Measurements from ENCODE around the gene RCN2.

The RCN2 gene

GRCh38 chr15:76996526-76997401, 65.2 kb downstream of the RCN2 start:
- TF ChIP-seq, protein P1, sequence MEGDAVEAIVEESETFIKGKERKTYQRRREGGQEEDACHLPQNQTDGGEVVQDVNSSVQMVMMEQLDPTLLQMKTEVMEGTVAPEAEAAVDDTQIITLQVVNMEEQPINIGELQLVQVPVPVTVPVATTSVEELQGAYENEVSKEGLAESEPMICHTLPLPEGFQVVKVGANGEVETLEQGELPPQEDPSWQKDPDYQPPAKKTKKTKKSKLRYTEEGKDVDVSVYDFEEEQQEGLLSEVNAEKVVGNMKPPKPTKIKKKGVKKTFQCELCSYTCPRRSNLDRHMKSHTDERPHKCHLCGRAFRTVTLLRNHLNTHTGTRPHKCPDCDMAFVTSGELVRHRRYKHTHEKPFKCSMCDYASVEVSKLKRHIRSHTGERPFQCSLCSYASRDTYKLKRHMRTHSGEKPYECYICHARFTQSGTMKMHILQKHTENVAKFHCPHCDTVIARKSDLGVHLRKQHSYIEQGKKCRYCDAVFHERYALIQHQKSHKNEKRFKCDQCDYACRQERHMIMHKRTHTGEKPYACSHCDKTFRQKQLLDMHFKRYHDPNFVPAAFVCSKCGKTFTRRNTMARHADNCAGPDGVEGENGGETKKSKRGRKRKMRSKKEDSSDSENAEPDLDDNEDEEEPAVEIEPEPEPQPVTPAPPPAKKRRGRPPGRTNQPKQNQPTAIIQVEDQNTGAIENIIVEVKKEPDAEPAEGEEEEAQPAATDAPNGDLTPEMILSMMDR (IDR thresholded peaks at IDR 0.05) = no peak

DNA sequence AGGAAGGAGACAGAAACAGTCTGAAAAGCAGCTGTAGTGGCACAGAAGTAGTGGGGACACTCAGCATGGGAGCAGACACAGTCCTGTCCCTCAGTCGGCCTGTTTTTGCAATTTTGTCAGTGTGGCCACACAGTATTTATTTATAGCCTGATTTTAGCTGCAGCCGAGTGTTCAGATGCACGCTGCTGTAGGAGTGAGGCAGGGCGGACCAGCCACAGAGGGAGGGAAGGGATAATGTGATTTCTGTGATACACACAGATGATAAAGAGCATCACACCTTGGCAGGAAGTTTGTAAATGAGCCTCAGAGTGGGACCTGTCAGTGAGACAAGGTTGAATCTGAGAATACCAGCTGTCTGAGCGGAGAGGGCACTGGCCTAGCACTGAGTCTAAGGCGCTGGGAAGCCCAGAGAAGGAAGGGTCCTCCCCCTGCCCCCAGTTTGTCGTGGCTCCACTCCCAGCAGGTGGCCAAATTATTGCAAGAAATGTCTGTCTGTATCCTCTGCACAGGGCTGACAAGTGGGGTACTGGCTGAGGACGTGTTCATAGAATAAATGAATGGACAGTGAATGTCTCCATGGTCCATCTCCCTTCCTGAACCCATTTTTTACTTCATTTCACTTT, 67.2 kb downstream of the RCN2 start:
- TF ChIP-seq, protein P1 (IDR thresholded peaks at IDR 0.05) = no peak

DNA sequence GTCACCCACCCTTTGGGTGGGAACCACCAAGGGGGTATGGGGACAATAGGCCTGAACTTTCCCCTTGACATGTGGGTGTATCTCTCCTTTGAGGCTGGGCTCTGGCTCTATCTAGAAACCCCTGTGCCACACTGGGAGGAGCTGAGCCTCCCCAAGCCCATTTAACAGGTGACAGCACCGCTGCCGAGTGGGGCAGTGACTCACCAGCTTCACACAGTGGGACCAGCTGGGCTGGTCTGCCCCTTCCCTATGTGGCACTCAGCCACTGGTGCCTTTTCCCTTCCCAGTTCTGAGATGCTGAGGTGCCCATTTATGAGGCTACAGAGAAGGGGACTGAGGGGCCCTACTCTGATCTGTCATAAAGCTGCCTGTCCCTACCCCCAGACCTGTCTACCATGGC, 68.4 kb downstream of the RCN2 start:
- TF ChIP-seq, protein P1 (IDR thresholded peaks at IDR 0.05) = no peak

GRCh38 chr15:77001351-77001750, 69.8 kb downstream of the RCN2 start:
- TF ChIP-seq, protein P1 (IDR thresholded peaks at IDR 0.05) = no peak

- TF ChIP-seq, protein P1 (IDR thresholded peaks at IDR 0.05) = no peak
Measured at GRCh38 chr15:77001966-77002365, 70.4 kb downstream of the RCN2 start.

- TF ChIP-seq, protein P1 (IDR thresholded peaks at IDR 0.05) = no peak
Measured at GRCh38 chr15:77002436-77002835, 70.9 kb downstream of the RCN2 start.

DNA sequence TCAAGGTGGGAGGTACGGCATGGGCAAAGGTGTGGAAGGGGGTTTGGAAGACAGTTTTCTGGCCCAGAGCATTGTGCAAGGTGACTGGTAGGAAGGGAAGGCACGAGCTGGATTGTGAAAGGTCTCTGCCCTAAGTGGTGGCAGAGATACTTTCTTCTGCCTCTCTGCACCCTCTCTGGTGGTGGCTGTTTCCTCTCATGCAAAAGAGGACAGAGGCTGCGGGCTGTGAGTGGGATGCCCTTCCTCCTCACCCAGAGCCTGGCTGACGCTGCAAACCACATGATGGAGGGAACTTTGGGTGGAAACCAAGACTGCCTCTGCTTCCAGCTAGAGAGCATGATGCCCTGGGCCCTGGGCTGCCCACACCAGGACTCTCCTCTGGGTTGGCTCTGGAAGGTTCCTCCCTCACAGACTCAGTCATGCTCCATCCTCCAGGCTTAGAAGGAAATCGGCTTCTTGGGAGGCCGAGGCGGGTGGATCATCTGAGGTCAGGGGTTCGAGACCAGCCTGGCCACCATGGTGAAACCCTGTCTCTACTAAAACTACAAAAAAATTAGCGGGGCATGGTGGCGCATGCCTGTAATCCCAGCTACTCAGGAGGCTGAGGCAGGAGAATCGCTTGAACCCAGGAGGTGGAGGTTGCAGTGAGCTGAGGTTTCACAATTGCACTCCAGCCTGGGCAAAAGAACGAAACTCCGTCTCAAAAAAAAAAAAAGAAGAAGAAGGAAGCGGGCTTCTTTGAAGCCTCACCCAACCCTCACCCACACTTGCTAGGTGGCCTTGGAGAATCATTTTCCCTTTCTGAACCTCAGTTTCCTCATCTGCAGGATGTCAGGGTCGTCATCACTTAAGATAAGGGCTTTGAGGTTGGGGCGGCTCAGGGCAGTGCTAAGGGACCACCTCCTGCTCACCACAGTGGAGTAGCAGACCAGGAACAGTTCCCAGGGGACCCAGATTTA, 71.7 kb downstream of the RCN2 start:
- TF ChIP-seq, protein P1 (IDR thresholded peaks at IDR 0.05) = no peak

Data from LNCAP (cell line).